Kidney epithelial cell (primary cell): ENCODE measurements around the gene IL19. TPM values are rescaled to one million over a fixed set of nuclear protein-coding genes. Genes with fewer than 3 reads are reported as not detected.

ENCODE experiments used
- DNase-seq: peaks from one replicate; pipeline ENCODE4 v3.0.0-alpha.2; 2010; ENCODE audit warnings: low read depth
- H3K27me3 ChIP-seq: 2 replicates; pipeline ENCODE4 v1.6.0; 2011; ENCODE audit warnings: low read length; ENCODE audit not compliant: control insufficient read depth, insufficient read depth
- H3K36me3 ChIP-seq: 2 replicates; pipeline ENCODE4 v1.5.1; 2011; ENCODE audit warnings: low read length; ENCODE audit not compliant: control insufficient read depth, insufficient read depth
- H3K4me3 ChIP-seq: 2 replicates; pipeline ENCODE4 v1.5.1; 2011; ENCODE audit warnings: low read depth, mild to moderate bottlenecking, control low read depth, low read length
- CTCF ChIP-seq: IDR thresholded peaks from 2 replicates; pipeline ENCODE4 v1.5.1; 2011; ENCODE audit warnings: mild to moderate bottlenecking, moderate library complexity, low read length, control low read depth, inconsistent platforms; ENCODE audit not compliant: insufficient read depth, poor library complexity, severe bottlenecking
- total RNA-seq: library from RNA; depleted of rRNA; stranded (reverse); fragments of >200 nt; gene quantifications from 2 replicates; pipeline ENCODE4 v1.2.3, GENCODE V29; 2015

IL19 gene
- total RNA-seq, 1 donor from 2014 or later = not detected

GRCh38 chr1:206856674-206857464, 86.3 kb downstream of the IL19 start:
- Histone ChIP-seq H3K27me3 (no peaks in the 10 kb centered on the region), H3K36me3 (no peaks in the 10 kb centered on the region), H3K4me3 (no peak overlapping the region)
- DNase-seq = no peak
- TF ChIP-seq CTCF = no peak

GRCh38 chr1:206859082-206859521, 88.5 kb downstream of the IL19 start:
- no peak for DNase-seq
- Histone ChIP-seq H3K36me3 (no peaks in the 10 kb centered on the region), H3K27me3 (no peaks in the 10 kb centered on the region), H3K4me3 (no peak overlapping the region)
- no peak for TF ChIP-seq CTCF

- no peaks in the 10 kb centered on the region for H3K36me3 ChIP-seq
- no peaks in the 10 kb centered on the region for H3K27me3 ChIP-seq
- no peak for DNase-seq
- TF ChIP-seq CTCF = no peak
- no peak overlapping the region for H3K4me3 ChIP-seq
These were observed 89.6 kb downstream of the IL19 start for GRCh38 chr1:206860165-206860564.

GRCh38 chr1:206863266-206863665, 92.7 kb downstream of the IL19 start:
- TF ChIP-seq CTCF = no peak
- no peak for DNase-seq
- Histone ChIP-seq H3K4me3 (no peak overlapping the region), H3K27me3 (peaks cover 6% of the 10 kb centered on the region), H3K36me3 (no peaks in the 10 kb centered on the region)

- no peak for DNase-seq
- peak; percentile 88 for TF ChIP-seq CTCF
- Histone ChIP-seq H3K4me3 (no peak within 1 kb of the TSS), H3K36me3 (no peaks in the 10 kb centered on the region), H3K27me3 (peaks cover 6% of the 10 kb centered on the region)
These were observed 94.5 kb downstream of the IL19 start, which contains the start of gene IL20 for GRCh38 chr1:206864939-206865671. Gene IL20 (plus strand): TSS chr1:206865623. CDS start chr1:206865853, 230 bp downstream.

GRCh38 chr1:206866062-206866461, 95.5 kb downstream of the IL19 start:
- Histone ChIP-seq H3K36me3 (no peaks in the 10 kb centered on the region), H3K27me3 (peaks cover 6% of the 10 kb centered on the region), H3K4me3 (no peak overlapping the region)
- no peak for TF ChIP-seq CTCF
- no peak for DNase-seq
